ENCODE results near the gene RC3H1. TPM values are rescaled to one million over a fixed set of nuclear protein-coding genes. Genes with fewer than 3 reads are reported as not detected.

RC3H1 gene
- total RNA-seq, 1 donor from 2014 or later: 41.7 TPM

DNA sequence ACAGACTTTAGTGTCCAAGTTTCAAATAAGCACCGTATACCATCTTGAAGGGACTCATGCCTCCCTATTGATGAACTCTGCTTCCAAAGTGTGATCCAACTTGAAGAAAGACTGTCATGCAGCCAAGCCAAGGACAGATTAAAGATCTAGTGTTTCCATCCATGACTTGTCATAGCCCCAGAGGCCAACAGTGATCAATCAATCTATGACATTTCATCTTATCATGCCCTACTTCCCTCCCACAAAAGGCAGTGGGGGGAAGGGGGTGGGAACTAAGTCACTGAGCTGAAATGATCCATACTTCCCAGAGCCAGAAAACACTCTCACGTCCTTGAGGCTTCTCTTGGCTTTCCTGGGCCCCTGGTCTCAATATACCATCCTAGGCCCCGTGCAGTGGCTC lies 109.0 kb downstream of the RC3H1 start:
- Mint-ChIP-seq H3K4me3 (no peak overlapping the region), H3K36me3 (ENCODE audit: low read depth) (no peaks in the 10 kb centered on the region), H3K9me3 (peaks cover 3% of the 10 kb centered on the region), H3K27me3 (no peaks in the 10 kb centered on the region), H3K27ac (no peak overlapping the region), H3K4me1 (no peaks in the 10 kb centered on the region)
- intact Hi-C loops (cut with micrococcal nuclease): no loop called here
- no peak for DNase-seq

DNA sequence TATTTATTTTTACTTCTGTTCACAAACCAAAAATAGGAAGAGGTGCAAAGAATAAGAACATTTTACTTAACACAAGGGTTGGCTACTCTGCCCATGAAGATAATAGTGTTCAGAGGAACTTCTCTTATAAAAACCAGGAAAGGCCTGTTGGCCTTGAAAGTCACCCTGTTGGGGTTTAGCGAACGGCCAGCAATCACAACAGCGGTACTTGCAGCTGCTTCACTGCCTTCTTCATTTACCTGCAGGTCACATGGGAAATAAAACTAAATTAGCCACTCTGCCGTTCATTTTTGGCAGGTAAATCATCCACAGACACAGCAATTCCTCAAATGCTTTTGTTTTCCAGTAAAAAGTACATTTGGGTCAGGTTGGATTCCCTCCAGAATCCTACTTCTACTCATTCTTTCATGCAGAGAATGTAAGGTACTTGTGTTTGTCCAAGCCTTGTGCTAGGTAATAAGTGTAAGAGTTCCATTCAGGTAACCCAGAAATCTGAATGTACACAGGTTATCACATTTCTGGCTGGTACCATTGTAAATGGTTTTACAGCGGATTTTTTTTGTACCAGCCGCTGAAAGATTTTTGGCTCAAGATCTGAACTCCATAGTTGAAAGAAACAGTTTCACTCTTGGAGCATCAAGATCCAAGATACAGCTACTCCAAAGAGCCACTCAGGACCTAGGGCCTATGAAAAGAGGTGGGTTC lies 118.2 kb downstream of the RC3H1 start:
- no peak overlapping the region for H3K27ac Mint-ChIP-seq

DNA sequence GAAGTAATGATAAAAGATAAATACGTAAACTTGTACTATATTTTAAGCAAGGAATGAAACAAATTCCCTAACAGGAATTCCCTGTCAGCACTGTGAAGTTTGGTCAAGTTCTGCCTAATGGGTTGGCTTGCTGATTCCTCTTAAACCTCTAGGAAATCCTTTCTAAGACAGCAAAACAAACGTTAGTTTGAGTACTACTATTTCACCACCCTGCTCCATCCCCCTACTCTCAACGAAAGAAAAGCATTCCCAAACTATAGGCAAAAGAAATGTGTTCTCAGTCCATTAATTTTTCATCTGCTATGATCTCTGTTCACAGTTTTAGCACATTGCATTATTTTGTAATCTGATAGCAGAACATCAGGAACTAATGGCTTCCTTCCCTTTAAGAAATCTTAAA lies 121.2 kb downstream of the RC3H1 start:
- Mint-ChIP-seq H3K4me3 (no peak overlapping the region), H3K27ac (no peak overlapping the region), H3K4me1 (peaks cover 4% of the 10 kb centered on the region), H3K27me3 (no peaks in the 10 kb centered on the region), H3K36me3 (ENCODE audit: low read depth) (no peaks in the 10 kb centered on the region), H3K9me3 (peaks cover 3% of the 10 kb centered on the region)
- no peak for DNase-seq
- intact Hi-C loops (cut with micrococcal nuclease): no loop called here

More for the DNA sequence above, 118.2 kb downstream of the RC3H1 start:
- H3K27me3 Mint-ChIP-seq: no peaks in the 10 kb centered on the region
- DNase-seq: no peak
- intact Hi-C loops (cut with micrococcal nuclease): no loop called here
- H3K4me3 Mint-ChIP-seq: no peak overlapping the region
- no peaks in the 10 kb centered on the region for H3K36me3 Mint-ChIP-seq (ENCODE audit: low read depth)
- H3K4me1 Mint-ChIP-seq: peaks cover 4% of the 10 kb centered on the region
- peaks cover 4% of the 10 kb centered on the region for H3K9me3 Mint-ChIP-seq

DNA sequence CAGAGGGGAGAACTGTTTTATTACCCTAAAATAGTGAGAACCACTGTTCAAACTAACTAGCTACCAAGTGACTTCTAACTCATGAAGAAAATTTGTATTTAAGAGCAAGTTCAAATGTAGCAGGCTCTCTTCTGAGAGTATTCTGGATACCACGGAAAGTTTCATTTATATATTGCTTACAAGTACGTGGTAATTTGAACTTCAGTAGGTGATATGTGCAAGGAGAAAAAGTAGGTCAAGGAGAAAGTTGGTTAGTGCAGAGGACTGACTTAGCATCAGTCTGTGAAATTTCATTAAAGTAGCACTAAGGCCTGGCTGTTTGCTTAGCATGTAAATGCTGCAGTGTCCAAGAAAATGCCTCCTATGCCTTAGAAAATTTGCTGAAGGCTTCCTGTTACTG lies 121.7 kb downstream of the RC3H1 start:
- no peaks in the 10 kb centered on the region for H3K36me3 Mint-ChIP-seq (ENCODE audit: low read depth)
- intact Hi-C loops (cut with micrococcal nuclease): no loop called here

DNA sequence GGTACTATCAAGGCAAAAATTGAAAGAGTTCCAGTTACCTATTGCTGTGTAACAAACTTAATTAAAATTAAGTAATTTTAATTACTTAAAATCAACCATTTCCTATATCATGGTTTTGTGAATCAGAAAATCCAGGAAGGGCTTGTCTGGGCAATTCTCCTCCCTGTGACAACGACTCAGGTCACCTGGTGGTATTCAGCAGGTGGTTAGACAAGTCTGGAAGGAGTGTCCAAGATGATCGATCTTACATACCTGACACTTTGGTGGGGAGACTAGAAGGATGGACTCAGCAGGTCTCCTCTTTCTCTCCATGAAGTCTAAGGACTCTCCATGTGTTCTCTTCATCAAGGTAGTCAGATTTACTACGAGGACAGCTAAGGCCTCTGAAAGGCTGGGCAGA lies 128.0 kb downstream of the RC3H1 start:
- Mint-ChIP-seq H3K9me3 (no peaks in the 10 kb centered on the region), H3K4me3 (no peak overlapping the region), H3K36me3 (ENCODE audit: low read depth) (peaks cover 15% of the 10 kb centered on the region), H3K27me3 (no peaks in the 10 kb centered on the region), H3K27ac (no peak overlapping the region), H3K4me1 (no peaks in the 10 kb centered on the region)
- intact Hi-C loops (cut with micrococcal nuclease): no loop called here
- DNase-seq: no peak

More for the DNA sequence above, 121.7 kb downstream of the RC3H1 start:
- Mint-ChIP-seq H3K4me3 (no peak overlapping the region), H3K27ac (no peak overlapping the region), H3K9me3 (no peaks in the 10 kb centered on the region), H3K4me1 (peaks cover 4% of the 10 kb centered on the region), H3K27me3 (no peaks in the 10 kb centered on the region)
- DNase-seq: no peak

DNA sequence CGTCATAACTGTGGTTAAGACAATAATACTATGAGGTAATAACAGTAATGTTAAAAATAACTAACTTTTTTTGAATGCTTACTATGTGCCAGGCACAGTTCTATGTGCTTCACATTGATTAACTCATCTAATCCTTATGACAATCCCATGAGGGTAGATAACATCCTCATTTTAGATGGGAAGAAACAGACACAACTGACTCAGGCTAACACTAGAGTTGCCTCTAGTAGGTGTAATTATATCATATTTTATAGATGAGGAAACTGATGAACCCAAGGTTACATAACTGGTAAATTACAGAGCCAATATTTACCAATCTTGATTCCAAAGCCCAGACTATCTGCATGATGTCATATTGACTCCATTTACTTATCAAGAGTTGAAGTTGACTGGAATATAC lies 128.5 kb downstream of the RC3H1 start:
- no peaks in the 10 kb centered on the region for H3K9me3 Mint-ChIP-seq
- DNase-seq: no peak
- no peaks in the 10 kb centered on the region for H3K4me1 Mint-ChIP-seq
- no peak overlapping the region for H3K27ac Mint-ChIP-seq
- no peaks in the 10 kb centered on the region for H3K27me3 Mint-ChIP-seq
- intact Hi-C loops (cut with micrococcal nuclease): no loop called here
- no peak overlapping the region for H3K4me3 Mint-ChIP-seq
- H3K36me3 Mint-ChIP-seq (ENCODE audit: low read depth): peaks cover 16% of the 10 kb centered on the region

DNA sequence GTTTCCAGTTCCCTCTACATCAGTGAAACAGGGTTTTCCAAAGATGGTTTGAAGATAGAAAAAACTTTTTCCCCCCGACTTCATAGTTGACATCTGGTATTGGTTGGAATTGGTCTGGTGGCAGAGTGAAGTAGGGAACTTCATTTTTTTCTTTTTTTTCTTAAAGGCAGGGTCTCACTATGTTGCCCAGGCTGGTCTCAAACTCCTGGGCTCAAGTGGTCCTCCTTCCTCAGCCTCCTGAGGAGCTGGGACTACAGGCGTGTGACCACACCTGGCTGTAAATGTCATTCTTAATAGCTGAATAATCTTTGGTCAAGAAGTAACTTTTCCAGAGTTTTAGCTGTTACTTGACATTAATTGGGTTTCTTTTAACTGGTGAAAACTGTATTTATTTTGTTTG lies 132.3 kb downstream of the RC3H1 start:
- no peak for DNase-seq
- Mint-ChIP-seq H3K9me3 (no peaks in the 10 kb centered on the region), H3K4me3 (no peak overlapping the region), H3K4me1 (peaks cover 11% of the 10 kb centered on the region), H3K36me3 (ENCODE audit: low read depth) (peaks cover 37% of the 10 kb centered on the region), H3K27ac (no peak overlapping the region), H3K27me3 (no peaks in the 10 kb centered on the region)
- intact Hi-C loops (cut with micrococcal nuclease): no loop called here

DNA sequence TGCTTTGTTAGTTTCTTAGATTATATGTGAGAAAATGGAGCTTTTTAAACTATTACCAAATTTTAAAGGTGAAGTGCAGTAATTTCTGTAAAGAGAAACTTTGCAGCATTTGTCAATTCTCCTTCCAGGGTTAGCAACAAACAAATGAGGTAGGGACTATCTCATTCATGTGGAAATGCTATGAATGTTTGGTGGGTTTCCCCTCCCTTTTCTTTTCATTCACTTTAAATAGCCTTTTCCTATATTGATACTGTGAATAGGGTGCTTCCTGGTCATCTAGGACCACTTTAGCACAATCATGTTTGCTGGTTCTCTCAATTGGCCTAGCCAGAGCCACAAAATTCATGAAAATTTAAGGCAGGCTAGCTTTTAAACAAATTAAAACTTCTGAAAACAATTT lies 133.4 kb downstream of the RC3H1 start:
- no peaks in the 10 kb centered on the region for H3K27me3 Mint-ChIP-seq
- H3K27ac Mint-ChIP-seq: no peak overlapping the region
- no peak overlapping the region for H3K4me3 Mint-ChIP-seq
- DNase-seq: no peak
- intact Hi-C loops (cut with micrococcal nuclease): no loop called here
- peaks cover 33% of the 10 kb centered on the region for H3K36me3 Mint-ChIP-seq (ENCODE audit: low read depth)
- no peaks in the 10 kb centered on the region for H3K9me3 Mint-ChIP-seq
- peaks cover 11% of the 10 kb centered on the region for H3K4me1 Mint-ChIP-seq

DNA sequence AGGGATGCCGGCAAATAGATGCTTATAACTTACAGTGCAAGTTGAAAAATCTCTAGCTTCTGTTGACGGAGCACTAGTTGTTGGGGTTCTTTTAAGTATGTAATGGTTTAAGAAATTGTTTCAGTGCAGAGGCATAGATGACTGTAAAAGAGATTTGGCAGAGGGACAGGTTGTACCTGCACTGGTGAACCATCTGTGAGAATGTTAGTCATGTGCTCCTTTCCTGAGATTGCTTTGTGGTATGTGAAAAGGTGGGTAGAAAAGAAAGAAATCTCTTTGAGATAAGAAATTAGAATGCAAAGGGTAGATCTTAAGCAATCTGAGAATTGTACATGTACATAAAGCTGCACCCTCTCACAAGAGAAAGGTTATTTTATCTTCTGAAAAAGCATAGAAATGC lies 134.5 kb downstream of the RC3H1 start:
- Mint-ChIP-seq H3K27me3 (no peaks in the 10 kb centered on the region), H3K9me3 (no peaks in the 10 kb centered on the region), H3K36me3 (ENCODE audit: low read depth) (peaks cover 31% of the 10 kb centered on the region), H3K4me1 (peaks cover 11% of the 10 kb centered on the region), H3K4me3 (no peak overlapping the region), H3K27ac (no peak overlapping the region)
- DNase-seq: no peak
- intact Hi-C loops (cut with micrococcal nuclease): no loop called here

DNA sequence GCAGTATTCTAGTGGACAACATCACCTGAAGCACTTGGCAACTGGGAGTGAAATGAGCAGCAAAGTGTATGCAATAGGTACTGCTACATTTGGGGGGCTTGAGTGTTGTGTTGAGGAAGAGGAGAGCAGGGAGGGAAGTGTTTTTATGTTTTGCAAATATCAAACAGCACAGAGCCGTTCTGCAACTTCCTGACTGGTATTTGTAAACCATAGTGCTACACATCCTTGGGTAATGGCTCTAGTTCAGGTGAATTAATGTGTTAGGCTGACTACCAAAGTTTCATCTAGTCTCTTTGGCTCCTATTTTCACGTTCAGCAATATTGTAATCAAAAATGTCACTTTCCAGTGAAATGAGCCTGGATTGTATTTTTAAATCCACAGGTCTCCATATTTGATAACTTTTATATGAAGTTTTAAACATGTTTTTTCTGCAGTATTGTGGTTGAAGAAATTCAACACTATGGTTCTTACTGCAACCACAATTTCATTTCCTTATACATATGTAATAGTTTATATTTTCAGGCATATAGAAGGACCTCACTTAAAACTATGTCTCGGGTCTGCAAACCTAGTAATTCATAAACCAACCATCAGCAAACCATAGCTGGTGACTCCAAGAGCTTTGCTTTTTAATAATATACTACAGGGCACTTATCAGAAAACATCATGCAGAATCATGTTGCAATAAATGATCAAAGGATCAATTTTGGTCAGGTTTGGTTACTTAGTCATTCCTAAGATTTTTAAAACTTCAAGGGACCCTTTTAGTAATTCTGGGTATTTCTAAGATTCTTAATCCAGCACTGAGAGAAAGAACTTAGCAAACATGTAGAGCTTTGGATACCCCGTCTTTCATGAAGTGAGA lies 135.2 kb downstream of the RC3H1 start:
- no peak overlapping the region for H3K4me3 Mint-ChIP-seq
- intact Hi-C loops (cut with micrococcal nuclease): no loop called here
- peak overlapping the region; percentile 16 for H3K27ac Mint-ChIP-seq
- H3K9me3 Mint-ChIP-seq: no peaks in the 10 kb centered on the region
- peaks cover 33% of the 10 kb centered on the region for H3K36me3 Mint-ChIP-seq (ENCODE audit: low read depth)
- DNase-seq: no peak
- H3K4me1 Mint-ChIP-seq: peaks cover 11% of the 10 kb centered on the region
- no peaks in the 10 kb centered on the region for H3K27me3 Mint-ChIP-seq

DNA sequence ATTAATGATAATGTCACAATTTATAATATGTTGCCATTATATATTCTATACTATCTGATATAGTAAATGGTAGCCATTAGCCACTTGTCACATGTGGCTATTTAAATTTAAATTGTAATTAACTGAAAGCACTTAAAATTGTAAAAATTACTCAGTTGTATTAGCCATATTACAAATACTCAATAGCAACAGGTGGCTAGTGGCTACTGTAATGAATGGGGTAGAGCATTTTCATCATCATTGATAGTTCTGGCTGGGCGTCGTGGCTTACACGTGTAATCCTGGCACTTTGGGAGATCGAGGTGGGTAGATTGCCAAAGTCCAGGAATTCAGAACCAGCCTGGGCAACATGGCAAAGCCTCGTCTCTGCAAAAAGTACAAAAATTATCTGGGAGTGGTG lies 137.5 kb downstream of the RC3H1 start:
- no peak for DNase-seq
- H3K36me3 Mint-ChIP-seq (ENCODE audit: low read depth): peaks cover 36% of the 10 kb centered on the region
- H3K27me3 Mint-ChIP-seq: no peaks in the 10 kb centered on the region
- intact Hi-C loops (cut with micrococcal nuclease): no loop called here
- no peak overlapping the region for H3K27ac Mint-ChIP-seq
- peaks cover 11% of the 10 kb centered on the region for H3K4me1 Mint-ChIP-seq
- no peaks in the 10 kb centered on the region for H3K9me3 Mint-ChIP-seq
- H3K4me3 Mint-ChIP-seq: no peak overlapping the region

Other genes starting within 250 kb of the RC3H1 start
- 47.6 and 52.2 TPM in 2 replicates for gene DARS2, start 197.7 kb downstream of the RC3H1 start, total RNA-seq
- 23.2 and 24.4 TPM in 2 replicates for gene CENPL, start 197.5 kb downstream of the RC3H1 start, total RNA-seq
- gene GAS5, start 154.4 kb downstream of the RC3H1 start, total RNA-seq: 695 and 703 TPM in 2 replicates
- gene ZBTB37, start 154.0 kb downstream of the RC3H1 start, total RNA-seq: 8.7 and 9.1 TPM in 2 replicates
- not detected in 2 replicates for gene SERPINC1, start 105.0 kb downstream of the RC3H1 start, total RNA-seq
- 36.9 and 37.2 TPM in 2 replicates for gene RABGAP1L, start 137.2 kb upstream of the RC3H1 start, total RNA-seq

Data from activated CD4-positive, alpha-beta T cell treated with anti-CD3 and anti-CD28 coated beads, Interleukin-2, amount 10 ng/mL, durations not matched to agents 24 days and 14 days (primary cell).